IMR-90 (cell line): Measurements from ENCODE around the gene MYO10. TPM values are rescaled to one million over a fixed set of nuclear protein-coding genes. Genes with fewer than 3 reads are reported as not detected.

Experiments
- ATAC-seq: fragments of 200-7000 bp; cut with Tn5 transposase; 2 replicates; pipeline ENCODE4 v1.9.1; 2020; ENCODE audit warnings: low read depth, mild to moderate bottlenecking, moderate library complexity
- BruUV-seq: library from RNA; stranded (reverse); fragments of 400-500 nt; replicated peaks from 2 replicates; lab custom pipeline; 2021; lab: Mats Ljungman, UMichigan
- CTCF ChIA-PET: fragments of 300-600 bp; formaldehyde crosslinking; extraction: SDS; loops from one replicate; lab custom pipeline; 2021; ENCODE audit warnings: antibody characterized with exemption; lab: Yijun Ruan, JAX
- POLR2A ChIA-PET: fragments of 300-600 bp; sonication (Branson Sonifier 250); formaldehyde crosslinking; loops from one replicate; lab custom pipeline; 2022; ENCODE audit warnings: antibody characterized with exemption; ENCODE audit not compliant: unreplicated experiment; lab: Charles Lee
- DNase-seq: peaks from one replicate; pipeline ENCODE4 v3.0.0; 2013
- H2AFZ ChIP-seq: replicated peaks from 2 replicates; pipeline ENCODE3; 2013; ENCODE audit warnings: low read length, mild to moderate bottlenecking; ENCODE audit not compliant: poor library complexity
- H2AK5ac ChIP-seq: 2 replicates; pipeline ENCODE4 v1.6.1; 2013; ENCODE audit warnings: low read depth, low read length, inconsistent platforms
- H2AK9ac ChIP-seq: replicated peaks from 2 replicates; pipeline ENCODE3; 2013; ENCODE audit warnings: mild to moderate bottlenecking, low read depth, low read length, moderate library complexity; ENCODE audit not compliant: poor library complexity
- H2BK120ac ChIP-seq: 2 replicates; pipeline ENCODE4 v1.6.1; 2013; ENCODE audit warnings: low read depth, low read length, inconsistent platforms
- H2BK15ac ChIP-seq: 3 replicates; pipeline ENCODE4 v1.6.1; 2013; ENCODE audit warnings: low read depth, low read length, inconsistent platforms
- H2BK20ac ChIP-seq: 2 replicates; pipeline ENCODE4 v1.6.1; 2013; ENCODE audit warnings: low read depth, mild to moderate bottlenecking, inconsistent platforms, low read length, moderate library complexity
- H2BK5ac ChIP-seq: 2 replicates; pipeline ENCODE4 v1.6.1; 2013; ENCODE audit warnings: mild to moderate bottlenecking, low read depth, low read length, inconsistent platforms; ENCODE audit not compliant: poor library complexity, severe bottlenecking
- H3K14ac ChIP-seq: replicated peaks from 2 replicates; pipeline ENCODE4 v1.6.1; 2013; ENCODE audit warnings: low read depth, low read length, inconsistent platforms
- H3K18ac ChIP-seq: 2 replicates; pipeline ENCODE4 v1.6.1; 2013; ENCODE audit warnings: low read depth, low read length, control low read depth
- H3K23ac ChIP-seq: 2 replicates; pipeline ENCODE4 v1.6.1; 2013; ENCODE audit warnings: low read depth, low read length, inconsistent platforms
- H3K27ac ChIP-seq: 2 replicates; pipeline ENCODE4 v1.5.1; 2013; ENCODE audit warnings: mild to moderate bottlenecking, control low read depth, low read length; ENCODE audit not compliant: insufficient read depth
- H3K27me3 ChIP-seq: 2 replicates; pipeline ENCODE4 v1.6.1; 2013; ENCODE audit warnings: low read length; ENCODE audit not compliant: control insufficient read depth, insufficient read depth
- H3K36me3 ChIP-seq: 2 replicates; pipeline ENCODE4 v1.6.1; 2013; ENCODE audit warnings: low read length, mixed read lengths; ENCODE audit not compliant: control insufficient read depth, insufficient read depth
- H3K4ac ChIP-seq: 2 replicates; pipeline ENCODE4 v1.6.1; 2013; ENCODE audit warnings: low read depth, low read length, inconsistent platforms
- H3K4me1 ChIP-seq: 2 replicates; pipeline ENCODE4 v1.6.1; 2013; ENCODE audit warnings: low read length, mixed read lengths; ENCODE audit not compliant: control insufficient read depth, insufficient read depth
- H3K4me2 ChIP-seq: 2 replicates; pipeline ENCODE4 v1.6.1; 2013; ENCODE audit warnings: low read depth, mild to moderate bottlenecking, control low read depth, low read length, moderate library complexity
- H3K4me3 ChIP-seq: 2 replicates; pipeline ENCODE4 v1.5.1; 2013; ENCODE audit warnings: low read depth, mild to moderate bottlenecking, control low read depth, low read length, moderate library complexity; ENCODE audit not compliant: insufficient read depth
- H3K56ac ChIP-seq: 2 replicates; pipeline ENCODE4 v1.6.1; 2013; ENCODE audit warnings: low read length, inconsistent platforms; ENCODE audit not compliant: insufficient read depth; ENCODE audit errors: extremely low read depth
- H3K79me1 ChIP-seq, 2 experiments: 2 replicates each; pipeline ENCODE4 v1.6.1; 2013; ENCODE audit warnings: low read length in 2 of 2, inconsistent platforms in 1 of 2, low read depth in 1 of 2
- H3K9ac ChIP-seq: 2 replicates; pipeline ENCODE4 v1.6.1; 2013; ENCODE audit warnings: low read depth, low read length, control low read depth
- H3K9me1 ChIP-seq: 2 replicates; pipeline ENCODE4 v1.6.1; 2013; ENCODE audit warnings: low read length, inconsistent platforms; ENCODE audit not compliant: insufficient read depth
- H3K9me3 ChIP-seq: 2 replicates; pipeline ENCODE4 v1.6.1; 2013; ENCODE audit warnings: low read length; ENCODE audit not compliant: control insufficient read depth, insufficient read depth
- H4K20me1 ChIP-seq: 2 replicates; pipeline ENCODE4 v1.6.1; 2013; ENCODE audit warnings: low read length, inconsistent platforms; ENCODE audit not compliant: insufficient read depth
- H4K5ac ChIP-seq: 2 replicates; pipeline ENCODE4 v1.6.1; 2013; ENCODE audit warnings: mild to moderate bottlenecking, low read depth, low read length, control low read depth
- H4K8ac ChIP-seq, 2 experiments: 2 replicates each; pipeline ENCODE4 v1.6.1; 2013; ENCODE audit warnings: low read depth in 2 of 2, low read length in 2 of 2, control low read depth in 1 of 2, inconsistent platforms in 1 of 2
- H4K91ac ChIP-seq: 2 replicates; pipeline ENCODE4 v1.6.1; 2013; ENCODE audit warnings: low read depth, low read length, inconsistent platforms; ENCODE audit not compliant: insufficient read depth
- BHLHE40 ChIP-seq: fragments of 150-350 bp; IDR thresholded peaks from 2 replicates; pipeline ENCODE4 v1.6.1; 2016; ENCODE audit warnings: mild to moderate bottlenecking, low read depth, low read length
- CEBPB ChIP-seq: IDR thresholded peaks from 2 replicates; pipeline ENCODE4 v1.6.1; 2012; ENCODE audit warnings: low read depth, low read length, improper control_type of control experiment
- CHD1 ChIP-seq: IDR thresholded peaks from 2 replicates; pipeline ENCODE4 v1.6.1; 2012; ENCODE audit warnings: low read depth, low read length, improper control_type of control experiment
- MAFK ChIP-seq: IDR thresholded peaks from 2 replicates; pipeline ENCODE4 v1.6.1; 2012; ENCODE audit warnings: low read depth, low read length, improper control_type of control experiment
- MXI1 ChIP-seq: IDR thresholded peaks from 2 replicates; pipeline ENCODE4 v1.6.1; 2012; ENCODE audit warnings: low read depth, mild to moderate bottlenecking, low read length, moderate library complexity, borderline replicate concordance
- NFE2L2 ChIP-seq: fragments of 150-350 bp; IDR thresholded peaks from 2 replicates; pipeline ENCODE4 v1.6.1; 2016; ENCODE audit warnings: low read depth, mild to moderate bottlenecking, low read length
- RAD21 ChIP-seq: IDR thresholded peaks from 2 replicates; pipeline ENCODE4 v1.6.1; 2012; ENCODE audit warnings: low read length, improper control_type of control experiment
- RCOR1 ChIP-seq: IDR thresholded peaks from 2 replicates; pipeline ENCODE4 v1.6.1; 2012; ENCODE audit warnings: mild to moderate bottlenecking, low read length, improper control_type of control experiment; ENCODE audit not compliant: insufficient replicate concordance
- RFX5 ChIP-seq: IDR thresholded peaks from 2 replicates; pipeline ENCODE4 v1.8.0; 2012; ENCODE audit warnings: low read depth, mild to moderate bottlenecking, low read length, moderate library complexity
- WGBS, 2 experiments: methylation state at CpG; one replicate each; pipeline versions ENCODE4 v1.1.5 to v1.1.7; 2013; ENCODE audit warnings: missing lambda C conversion rate in 2 of 2; ENCODE audit not compliant: insufficient read length in 1 of 2; ENCODE audit errors: extremely low coverage in 2 of 2; 5-methylcytosine and 5-hydroxymethylcytosine counted together
- dilution Hi-C: fragments of 300-500 bp; cut with HindIII; formaldehyde crosslinking; loops from one replicate; pipeline ENCODE4 v1.14.3; 2018; ENCODE audit warnings: low sequenced_read_pairs; ENCODE audit not compliant: unreplicated experiment
- in situ Hi-C: fragments of 300-500 bp; cut with MboI; formaldehyde crosslinking; loops from 3 replicates; pipeline ENCODE4 v1.14.3; 2019; ENCODE audit warnings: low sequenced_read_pairs, inconsistent platforms, mixed read lengths
- intact Hi-C: fragments of 100-400 bp; cut with micrococcal nuclease; formaldehyde crosslinking; loops from 2 replicates; pipeline ENCODE4 v1.10.0; 2022
- polyA plus RNA-seq, 3 experiments: library from polyadenylated mRNA; depleted of rRNA; stranded (reverse); fragments of >200 nt; gene quantifications; 2 replicates each; pipeline ENCODE4 v1.2.3, GENCODE V29; 2012; ENCODE audit warnings: low replicate concordance in 1 of 3
- total RNA-seq: library from RNA; depleted of rRNA; stranded (reverse); fragments of >200 nt; gene quantifications from 2 replicates; pipeline ENCODE4 v1.2.3, GENCODE V29; 2012

MYO10 gene
- total and polyA plus RNA-seq, 2 of the 4 experiments (the other 2 are of a cell fraction), result 39.9 to 115 TPM

DNA sequence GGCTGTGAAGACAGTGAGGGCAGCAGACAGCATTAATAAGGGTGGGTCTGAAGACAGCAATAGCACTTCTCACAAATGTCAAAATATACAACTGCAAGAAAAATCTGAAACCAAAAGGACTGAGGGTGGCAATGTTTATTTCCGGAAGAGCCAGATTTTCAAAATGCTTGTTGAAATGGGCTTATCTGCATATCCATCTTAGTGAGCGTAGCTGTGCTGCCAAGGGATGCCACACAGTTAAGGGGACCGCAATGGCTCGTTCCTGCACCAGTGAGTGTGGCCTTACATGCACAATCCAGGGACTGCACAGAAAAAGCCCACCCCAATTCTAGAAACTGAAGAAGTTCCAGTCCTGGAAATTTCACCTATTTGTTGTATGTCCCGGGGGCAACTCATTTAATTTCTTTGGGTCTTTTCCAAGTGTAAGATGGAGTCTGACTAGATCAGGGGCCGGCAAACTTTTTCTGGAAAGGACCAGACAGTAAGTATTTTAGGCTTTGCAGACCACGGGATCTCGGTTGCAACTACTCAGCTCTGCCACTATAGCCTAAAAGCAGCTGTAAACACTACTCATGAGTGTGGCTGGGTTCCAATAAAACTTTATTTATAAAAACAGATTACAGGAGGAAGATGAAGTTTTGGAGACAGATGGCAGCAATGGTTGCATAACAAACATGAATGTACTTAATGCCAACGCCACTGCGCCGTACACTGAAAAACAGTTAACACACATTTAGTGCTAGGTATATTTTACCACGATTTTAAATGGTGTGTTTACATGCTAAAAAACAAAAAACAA, 154.1 kb downstream of the MYO10 start (continued):
- TF ChIP-seq BHLHE40, result no peak

DNA sequence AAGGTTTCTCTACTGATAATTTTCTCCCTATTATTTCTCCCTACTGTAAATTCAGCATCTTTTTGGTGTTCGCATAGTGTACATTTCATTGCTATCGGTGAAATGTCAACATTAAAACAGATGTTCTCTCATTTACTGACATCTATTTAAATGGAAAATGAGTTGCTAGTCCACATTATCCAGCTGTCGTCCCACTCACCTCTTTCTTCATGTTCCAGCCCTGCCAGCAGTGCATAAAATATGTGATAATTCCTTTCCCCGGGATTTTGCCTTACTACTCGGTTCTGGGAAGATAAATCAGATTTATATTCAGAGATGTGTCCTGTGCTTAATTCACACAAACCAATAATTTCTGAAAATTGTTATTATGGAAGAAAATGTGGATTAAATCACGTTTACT, 155.8 kb downstream of the MYO10 start:
- intact Hi-C loops, result no loop called here
- H3K79me1 ChIP-seq, result peaks cover 27 to 75% of the 10 kb centered on the region in 2 experiments
- POLR2A ChIA-PET, result no interaction called here
- H2AK5ac ChIP-seq, result no peak overlapping the region
- no peak overlapping the region for H2BK20ac ChIP-seq
- in situ Hi-C loops, result no loop called here
- H4K20me1 ChIP-seq, result peaks cover 43% of the 10 kb centered on the region
- no peak for ATAC-seq
- no peak overlapping the region for H2AFZ ChIP-seq
- no peak for TF ChIP-seq MXI1
- TF ChIP-seq NFE2L2, result no peak
- TF ChIP-seq RAD21, result no peak
- TF ChIP-seq CHD1, result no peak
- TF ChIP-seq CEBPB, result no peak
- no peak for TF ChIP-seq MAFK
- no peak for TF ChIP-seq RCOR1
- TF ChIP-seq RFX5, result no peak
- H3K4me3 ChIP-seq, result no peak overlapping the region
- no peaks in the 10 kb centered on the region for H3K9me3 ChIP-seq
- H3K4ac ChIP-seq, result no peak overlapping the region
- no peak overlapping the region for H3K4me2 ChIP-seq
- H3K9me1 ChIP-seq, result peaks cover 31% of the 10 kb centered on the region
- dilution Hi-C loops, result loop anchor here (25.0 kb wide), 1 partner anchor 407 kb away; no protein-coding TSS in a partner anchor
- no peak overlapping the region for H2BK15ac ChIP-seq
- DNase-seq, result no peak
- no CpG with 5 or more reads among the region's 6 CpGs for WGBS, 2 experiments
- no peak overlapping the region for H3K23ac ChIP-seq
- no peak overlapping the region for H3K56ac ChIP-seq
- H3K18ac ChIP-seq, result no peak overlapping the region
- H4K8ac ChIP-seq, result no peak overlapping the region
- H3K14ac ChIP-seq, result no peak overlapping the region
- no peak overlapping the region for H4K5ac ChIP-seq
- peaks cover 22% of the 10 kb centered on the region for H3K4me1 ChIP-seq
- no peak overlapping the region for H2BK5ac ChIP-seq
- peaks cover 63% of the 10 kb centered on the region for H3K36me3 ChIP-seq
- no TSS peak for BruUV-seq
- no peak overlapping the region for H3K9ac ChIP-seq
- CTCF ChIA-PET, result interaction anchor here (0.6 kb wide), 1 partner anchor 42 kb away, joined by 3 read pairs; no protein-coding TSS in a partner anchor
- H3K27ac ChIP-seq, result no peak overlapping the region
- H2BK120ac ChIP-seq, result no peak overlapping the region
- H3K27me3 ChIP-seq, result no peaks in the 10 kb centered on the region
- H2AK9ac ChIP-seq, result no peak overlapping the region
- H4K91ac ChIP-seq, result no peak overlapping the region
